ENCODE data around the gene CNKSR3. TPM values are rescaled to one million over a fixed set of nuclear protein-coding genes. Genes with fewer than 3 reads are reported as not detected.

Gene CNKSR3
- total and polyA plus RNA-seq, 8 donors, result 1.2 to 40.0 (median 6.2) TPM

DNA sequence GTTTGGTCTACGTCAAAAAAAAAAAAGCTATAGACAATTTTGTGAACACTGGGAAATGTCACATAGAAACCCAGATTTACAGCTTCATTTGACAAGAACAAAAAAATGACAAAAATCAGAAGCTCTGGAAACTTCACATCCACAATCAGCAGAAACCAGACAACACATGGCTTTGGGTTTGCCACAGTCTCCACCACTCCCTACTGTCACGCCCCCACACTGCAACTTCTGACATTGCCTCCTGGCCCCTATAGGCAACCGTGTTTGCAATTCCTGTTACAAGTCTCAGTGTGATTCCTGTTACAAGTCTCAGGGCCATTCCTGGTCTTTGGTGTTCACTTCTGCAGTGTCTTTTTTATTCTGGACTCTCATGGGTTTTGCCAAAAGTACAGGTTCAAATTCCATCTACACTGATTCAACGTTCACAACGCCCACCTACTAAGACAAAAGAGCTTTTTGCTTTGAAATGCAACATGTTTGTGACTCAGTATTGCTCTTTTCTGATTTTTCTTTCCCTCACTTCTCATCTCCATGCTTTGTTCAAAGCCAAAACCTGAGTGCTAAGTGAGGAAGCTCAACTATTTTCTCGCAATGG lies 12.0 kb downstream of the CNKSR3 start:
- no peaks in the 10 kb centered on the region for H3K27me3 ChIP-seq
- 75 to 89% (median 78%) methylated on average over 6 of the region's 6 CpGs for WGBS, 5 donors
- TF ChIP-seq EP300 (IDR thresholded peaks at IDR 0.05) (no peak), POLR2A (IDR thresholded peaks at IDR 0.05) (no peak), POLR2AphosphoS5 (IDR thresholded peaks at IDR 0.05) (no peak)
- TF ChIP-seq, protein P1, sequence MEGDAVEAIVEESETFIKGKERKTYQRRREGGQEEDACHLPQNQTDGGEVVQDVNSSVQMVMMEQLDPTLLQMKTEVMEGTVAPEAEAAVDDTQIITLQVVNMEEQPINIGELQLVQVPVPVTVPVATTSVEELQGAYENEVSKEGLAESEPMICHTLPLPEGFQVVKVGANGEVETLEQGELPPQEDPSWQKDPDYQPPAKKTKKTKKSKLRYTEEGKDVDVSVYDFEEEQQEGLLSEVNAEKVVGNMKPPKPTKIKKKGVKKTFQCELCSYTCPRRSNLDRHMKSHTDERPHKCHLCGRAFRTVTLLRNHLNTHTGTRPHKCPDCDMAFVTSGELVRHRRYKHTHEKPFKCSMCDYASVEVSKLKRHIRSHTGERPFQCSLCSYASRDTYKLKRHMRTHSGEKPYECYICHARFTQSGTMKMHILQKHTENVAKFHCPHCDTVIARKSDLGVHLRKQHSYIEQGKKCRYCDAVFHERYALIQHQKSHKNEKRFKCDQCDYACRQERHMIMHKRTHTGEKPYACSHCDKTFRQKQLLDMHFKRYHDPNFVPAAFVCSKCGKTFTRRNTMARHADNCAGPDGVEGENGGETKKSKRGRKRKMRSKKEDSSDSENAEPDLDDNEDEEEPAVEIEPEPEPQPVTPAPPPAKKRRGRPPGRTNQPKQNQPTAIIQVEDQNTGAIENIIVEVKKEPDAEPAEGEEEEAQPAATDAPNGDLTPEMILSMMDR (IDR thresholded peaks at IDR 0.05), result no peak
- H3K27ac ChIP-seq, result no peak overlapping the region
- H3K4me1 ChIP-seq, result peaks cover 5 to 32% (median 16%) of the 10 kb centered on the region in 4 donors
- intact Hi-C loops (cut with DNase I; ENCODE audit: low total_unique reads), result no loop called here
- no peak overlapping the region for H3K4me3 ChIP-seq
- H3K36me3 ChIP-seq, result no peaks in the 10 kb centered on the region
- no peak for DNase-seq
- H3K9me3 ChIP-seq, result no peaks in the 10 kb centered on the region

DNA sequence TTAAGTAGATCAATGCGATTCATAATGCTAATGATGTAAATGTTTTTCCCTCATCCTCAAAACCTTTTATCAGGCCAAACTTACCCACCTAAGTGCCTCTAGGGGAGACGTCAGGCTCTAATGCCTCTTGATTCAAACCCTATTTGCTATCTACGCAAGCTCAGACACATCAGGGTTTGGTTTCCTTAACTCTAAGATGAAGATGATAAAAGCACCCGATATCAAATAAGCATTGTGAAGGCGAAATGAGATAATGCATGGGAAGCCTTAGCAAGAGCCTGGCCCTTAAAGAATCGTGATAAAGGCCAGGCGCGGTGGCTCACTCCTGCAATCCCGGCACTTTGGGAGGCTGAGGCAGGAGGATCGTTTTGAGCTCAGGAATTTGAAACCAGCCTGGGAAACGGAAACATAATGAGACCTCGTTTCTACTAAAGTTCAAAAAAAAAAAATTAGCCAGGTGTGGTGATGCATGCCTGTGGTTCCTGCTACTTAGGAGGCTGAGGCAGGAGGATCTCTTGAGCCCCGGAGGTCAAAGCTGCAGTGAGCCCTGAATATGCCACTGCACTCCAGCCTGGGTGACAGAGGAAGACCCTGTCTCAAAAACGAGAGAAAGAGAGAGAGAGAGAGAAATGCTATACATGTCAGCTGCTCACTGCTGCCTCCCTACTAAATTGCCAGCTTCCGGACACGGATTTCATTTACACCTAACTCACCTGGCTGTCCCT lies 13.5 kb downstream of the CNKSR3 start:
- TF ChIP-seq EP300 (IDR thresholded peaks at IDR 0.05) (no peak), POLR2AphosphoS5 (IDR thresholded peaks at IDR 0.05) (no peak), POLR2A (IDR thresholded peaks at IDR 0.05) (no peak)
- TF ChIP-seq, protein P1 (IDR thresholded peaks at IDR 0.05), result no peak
- H3K36me3 ChIP-seq, result no peaks in the 10 kb centered on the region

DNA sequence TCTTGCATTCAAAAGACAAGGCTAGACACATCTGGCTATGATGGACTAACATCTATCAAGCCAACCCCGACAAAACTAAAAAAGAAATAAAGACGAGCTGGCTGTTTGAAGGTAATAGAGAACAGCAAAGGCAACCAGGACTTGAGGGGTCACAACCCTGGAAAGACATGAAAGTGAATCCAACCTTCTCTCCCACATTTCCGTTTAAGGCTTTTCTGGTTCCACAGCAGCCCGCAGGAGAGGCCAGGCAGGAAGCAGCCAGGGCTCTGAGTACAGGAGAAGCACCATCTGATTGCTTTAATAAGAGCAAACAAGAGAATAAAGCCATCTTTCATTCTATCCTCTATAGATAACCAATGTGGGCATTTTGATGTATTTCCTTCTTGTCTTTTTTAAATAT lies 14.3 kb downstream of the CNKSR3 start:
- Histone ChIP-seq H3K36me3 (no peaks in the 10 kb centered on the region), H3K27me3 (no peaks in the 10 kb centered on the region), H3K4me3 (no peak overlapping the region), H3K4me1 (peaks cover 5 to 42% (median 24%) of the 10 kb centered on the region in 4 donors), H3K9me3 (no peaks in the 10 kb centered on the region), H3K27ac (no peak overlapping the region)
- intact Hi-C loops (cut with DNase I; ENCODE audit: low total_unique reads), result no loop called here
- no peak for TF ChIP-seq POLR2A (IDR thresholded peaks at IDR 0.05)
- TF ChIP-seq POLR2AphosphoS5 (IDR thresholded peaks at IDR 0.05), result no peak
- TF ChIP-seq, protein P1 (IDR thresholded peaks at IDR 0.05), result no peak
- TF ChIP-seq EP300 (IDR thresholded peaks at IDR 0.05), result no peak
- 70 to 88% (median 77%) methylated on average over 4 of the region's 4 CpGs for WGBS, 5 donors
- no peak for DNase-seq

More for the DNA sequence above, 13.5 kb downstream of the CNKSR3 start:
- WGBS, 5 donors, result 78 to 81% (median 79%) methylated on average over 16 of the region's 16 CpGs
- DNase-seq, result no peak
- intact Hi-C loops (cut with DNase I; ENCODE audit: low total_unique reads), result no loop called here
- peaks cover 5 to 38% (median 21%) of the 10 kb centered on the region in 4 donors for H3K4me1 ChIP-seq
- no peaks in the 10 kb centered on the region for H3K27me3 ChIP-seq
- no peak overlapping the region for H3K4me3 ChIP-seq
- H3K27ac ChIP-seq, result no peak overlapping the region
- no peaks in the 10 kb centered on the region for H3K9me3 ChIP-seq

DNA sequence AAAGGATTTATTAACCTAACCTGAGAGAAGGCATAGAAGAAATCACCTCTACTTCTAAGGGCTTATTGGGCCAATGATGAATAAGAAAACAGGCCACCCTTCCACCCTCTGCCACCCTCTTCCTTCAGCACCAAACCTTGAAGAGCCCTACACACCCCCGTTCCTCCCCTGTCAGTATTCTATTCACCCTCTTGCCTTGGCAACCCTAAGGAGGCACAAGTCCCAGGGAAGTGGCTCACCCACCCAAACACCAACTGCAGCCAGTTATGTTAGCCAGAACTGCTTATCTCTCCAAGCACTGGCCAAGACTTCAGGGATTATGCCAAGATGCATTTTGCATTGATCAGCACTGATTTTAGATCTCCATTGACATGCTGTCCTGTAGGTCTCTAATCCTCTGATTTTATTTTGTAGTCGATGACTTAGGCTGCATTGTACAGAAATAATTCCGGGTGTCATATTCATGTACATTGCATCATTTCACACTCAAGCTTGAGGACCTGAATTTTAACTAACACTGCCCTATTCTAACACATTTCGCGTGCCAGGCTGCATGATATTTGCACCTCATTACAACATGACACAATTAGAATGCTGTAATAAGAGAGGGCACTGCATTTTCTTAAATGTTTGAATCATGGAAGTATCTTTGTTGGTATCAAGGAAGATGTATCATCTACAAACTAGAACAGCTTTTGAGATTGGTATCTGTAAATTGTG lies 15.7 kb downstream of the CNKSR3 start:
- H3K4me3 ChIP-seq, result no peak overlapping the region
- TF ChIP-seq POLR2AphosphoS5 (IDR thresholded peaks at IDR 0.05) (no peak), POLR2A (IDR thresholded peaks at IDR 0.05) (no peak), EP300 (IDR thresholded peaks at IDR 0.05) (no peak)
- TF ChIP-seq, protein P1 (IDR thresholded peaks at IDR 0.05), result no peak
- no peaks in the 10 kb centered on the region for H3K9me3 ChIP-seq
- no peak overlapping the region for H3K27ac ChIP-seq
- intact Hi-C loops (cut with DNase I; ENCODE audit: low total_unique reads), result no loop called here
- DNase-seq, result no peak
- no peaks in the 10 kb centered on the region for H3K27me3 ChIP-seq
- peaks cover 3 to 28% (median 15%) of the 10 kb centered on the region in 4 donors for H3K4me1 ChIP-seq
- WGBS, 5 donors, result 61 to 75% (median 66%) methylated on average over 5 of the region's 5 CpGs
- no peaks in the 10 kb centered on the region for H3K36me3 ChIP-seq
